GM12892 (cell line): ENCODE data around the gene KYAT1.
"Not testable (repeated sequence)": the region's sequence is repeated elsewhere in the genome, so short reads cannot be mapped to it uniquely, and the experiment has no call there.

Experiments
- DNase-seq: peaks from one replicate; pipeline ENCODE4 v3.0.0; 2011; ENCODE audit not compliant: insufficient read length
- FAIRE-seq: peaks from 2 replicates; lab custom pipeline; 2011; peaks lifted over from hg19 to GRCh38; lab: Jason Lieb, UNC
- POLR2A ChIP-seq: IDR thresholded peaks from 2 replicates; pipeline ENCODE4 v1.6.1; 2011; ENCODE audit warnings: low read depth, low read length, control low read depth
- POLR2AphosphoS5 ChIP-seq: IDR thresholded peaks from 2 replicates; pipeline ENCODE4 v1.6.1; 2011; ENCODE audit warnings: low read depth, low read length, control low read depth
- TAF1 ChIP-seq: IDR thresholded peaks from 2 replicates; pipeline ENCODE4 v1.6.1; 2011; ENCODE audit warnings: low read depth, mild to moderate bottlenecking, control low read depth, low read length, borderline replicate concordance

KYAT1 gene

GRCh38 chr9:128847803-128848202, 33.9 kb downstream of the KYAT1 start:
- FAIRE-seq: no peak
- no peak for TF ChIP-seq POLR2AphosphoS5
- TF ChIP-seq POLR2A: no peak
- no peak for DNase-seq

GRCh38 chr9:128846680-128847030, 35.1 kb downstream of the KYAT1 start:
- no peak for DNase-seq
- FAIRE-seq: no peak
- no peak for TF ChIP-seq POLR2AphosphoS5
- TF ChIP-seq POLR2A: no peak
- no peak for TF ChIP-seq TAF1

DNA sequence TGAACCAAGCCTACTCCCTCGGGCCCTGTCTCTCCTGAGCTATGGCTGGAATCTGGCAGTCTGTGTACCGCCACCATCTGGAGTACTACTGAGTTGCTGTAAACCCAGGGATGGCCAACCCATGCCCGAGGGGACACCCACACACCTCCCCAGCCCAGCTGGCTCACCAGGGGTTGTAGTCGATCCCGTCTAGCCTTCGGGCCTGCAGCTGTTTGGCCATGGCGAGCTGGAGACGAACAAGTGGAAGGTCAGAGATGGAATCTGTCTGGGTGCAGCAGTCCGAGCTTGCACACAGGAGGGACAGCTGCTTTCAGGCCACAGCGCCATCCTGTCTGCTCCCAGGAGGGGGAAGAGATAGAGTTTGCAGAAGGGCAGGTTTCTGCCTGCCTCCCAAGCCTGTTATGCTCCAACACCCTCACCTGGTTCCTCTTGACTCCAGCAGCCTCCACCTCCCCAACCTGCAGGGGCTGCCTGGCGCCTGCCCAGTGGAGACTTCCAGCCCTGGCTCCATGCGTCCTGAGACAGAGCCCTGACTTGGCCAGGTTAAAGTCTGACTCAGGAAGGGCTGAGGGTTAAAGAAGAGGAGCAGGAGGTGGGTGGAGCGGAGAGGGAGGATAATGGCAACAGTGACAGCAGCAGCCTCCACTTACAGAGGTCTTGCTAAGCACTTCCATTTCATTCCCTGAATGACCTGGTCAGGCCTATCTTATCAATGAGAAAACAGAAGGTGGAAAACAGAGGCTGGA, 36.4 kb downstream of the KYAT1 start:
- no peak for DNase-seq
- TF ChIP-seq TAF1 (no peak), POLR2AphosphoS5 (no peak), POLR2A (no peak)
- FAIRE-seq: no peak

DNA sequence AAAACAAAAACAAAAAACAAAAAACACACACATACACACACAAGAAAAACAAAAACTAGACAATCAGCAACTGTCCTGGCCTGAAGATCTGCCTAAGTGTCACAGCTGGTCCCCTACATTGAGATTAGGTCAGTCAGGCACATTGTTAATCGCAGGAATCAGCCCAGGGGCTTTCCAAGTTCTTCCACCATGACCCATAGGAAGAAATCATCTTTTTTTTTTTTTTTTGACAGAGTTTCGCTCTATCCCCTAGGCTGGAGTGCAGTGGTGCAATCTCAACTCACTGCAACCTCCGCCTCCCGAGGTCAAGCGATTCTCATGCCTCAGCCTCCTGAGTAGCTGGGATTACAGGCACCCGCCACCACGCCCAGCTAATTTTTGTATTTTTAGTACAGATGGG, 38.6 kb downstream of the KYAT1 start:
- FAIRE-seq, DNase-seq: not testable (repeated sequence)

DNA sequence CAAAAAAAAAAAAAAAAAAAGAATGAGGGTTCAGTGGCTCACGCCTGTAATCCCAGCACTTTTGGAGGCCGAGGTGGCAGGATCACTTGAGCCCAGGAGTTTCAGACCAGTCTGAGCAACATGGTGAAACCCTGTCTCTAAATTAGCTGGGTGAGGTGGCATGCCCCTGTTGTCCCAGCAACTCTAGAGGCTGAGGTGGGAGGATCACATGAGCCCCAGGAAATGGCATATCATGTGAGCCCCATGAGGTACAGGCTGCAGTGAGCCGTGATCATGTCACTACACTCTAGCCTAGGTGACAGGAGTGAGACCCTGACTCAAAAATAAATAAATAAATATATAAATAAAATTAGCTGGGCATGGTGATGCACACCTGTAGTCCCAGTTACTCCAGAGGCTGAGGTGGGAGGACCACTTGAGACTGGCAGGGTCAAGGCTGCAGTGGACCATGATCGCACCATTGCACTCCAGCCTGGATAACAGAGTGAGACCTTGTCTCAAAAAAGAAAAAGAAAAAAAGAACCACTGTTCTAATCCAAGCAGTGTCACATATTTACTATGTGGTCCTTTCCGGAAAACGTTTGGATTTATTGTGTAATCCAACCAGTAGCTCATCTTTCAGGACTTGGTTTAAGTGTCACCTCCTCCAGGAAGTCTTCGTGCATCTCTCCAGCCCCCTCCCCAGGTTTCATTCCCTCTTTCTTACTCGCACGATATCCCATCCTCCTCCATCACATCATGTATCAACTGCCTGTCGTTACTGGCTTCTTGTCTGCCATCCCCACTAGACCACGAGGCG, 39.9 kb downstream of the KYAT1 start:
- FAIRE-seq (no peak), DNase-seq (no peak)
- TF ChIP-seq TAF1: no peak
- no peak for TF ChIP-seq POLR2AphosphoS5
- TF ChIP-seq POLR2A: no peak

DNA sequence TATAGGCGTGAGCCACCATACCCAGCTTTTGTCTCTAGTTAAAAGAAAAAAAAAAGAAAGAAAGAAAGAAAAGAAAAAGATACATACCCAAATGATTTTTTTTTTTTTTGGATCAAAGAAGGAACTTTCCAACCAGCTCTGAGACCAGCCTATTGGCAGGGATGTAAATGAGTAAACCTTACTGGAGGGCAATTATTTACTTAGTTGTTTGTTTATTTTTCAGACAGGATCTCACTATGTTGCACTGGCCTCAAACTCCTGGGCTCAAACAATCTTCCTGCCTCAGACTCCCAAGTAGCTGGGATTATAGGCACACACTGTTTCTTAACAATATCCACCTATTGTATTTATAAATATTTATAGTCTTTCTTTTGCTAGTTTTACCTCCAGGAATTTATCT, 41.2 kb downstream of the KYAT1 start:
- no peak for FAIRE-seq
- TF ChIP-seq POLR2A (no peak), TAF1 (no peak), POLR2AphosphoS5 (no peak)
- DNase-seq: no peak

- DNase-seq: no peak
- TF ChIP-seq POLR2AphosphoS5 (no peak), TAF1 (no peak), POLR2A (no peak)
- FAIRE-seq: no peak
These were observed 43.4 kb downstream of the KYAT1 start for GRCh38 chr9:128838338-128838737.

DNA sequence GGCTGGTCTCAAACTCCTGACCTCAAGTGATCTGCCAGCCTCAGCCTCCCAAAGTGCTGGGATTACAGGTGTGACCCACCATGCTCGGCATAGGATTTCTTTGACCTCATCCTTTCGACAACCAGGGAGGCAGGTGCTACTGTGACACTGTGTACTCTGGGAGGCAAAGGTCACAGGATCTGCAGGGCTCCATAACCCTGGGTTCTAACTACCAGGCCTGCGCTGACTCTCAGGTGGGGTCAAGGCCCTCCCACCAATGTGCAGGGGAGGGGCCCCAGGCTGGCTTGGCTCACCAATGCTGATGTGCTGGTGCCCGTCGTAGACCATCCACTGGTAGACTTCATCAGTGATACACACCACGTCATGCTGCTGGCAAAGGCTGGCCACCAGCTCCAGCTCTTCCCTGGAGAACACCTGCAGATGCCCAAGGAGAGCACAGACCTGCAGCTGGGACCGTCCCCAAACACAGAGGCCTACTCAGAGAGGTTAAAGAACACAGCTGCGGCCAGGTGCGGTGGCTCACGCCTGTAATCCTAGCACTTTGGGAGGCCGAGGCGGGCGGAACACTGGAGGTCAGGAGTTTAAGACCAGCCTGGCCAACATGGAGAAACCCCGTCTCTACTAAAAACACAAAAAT, 45.1 kb downstream of the KYAT1 start:
- TF ChIP-seq POLR2AphosphoS5: no peak
- TF ChIP-seq TAF1: no peak
- TF ChIP-seq POLR2A: no peak
- FAIRE-seq (no peak), DNase-seq (no peak)

DNA sequence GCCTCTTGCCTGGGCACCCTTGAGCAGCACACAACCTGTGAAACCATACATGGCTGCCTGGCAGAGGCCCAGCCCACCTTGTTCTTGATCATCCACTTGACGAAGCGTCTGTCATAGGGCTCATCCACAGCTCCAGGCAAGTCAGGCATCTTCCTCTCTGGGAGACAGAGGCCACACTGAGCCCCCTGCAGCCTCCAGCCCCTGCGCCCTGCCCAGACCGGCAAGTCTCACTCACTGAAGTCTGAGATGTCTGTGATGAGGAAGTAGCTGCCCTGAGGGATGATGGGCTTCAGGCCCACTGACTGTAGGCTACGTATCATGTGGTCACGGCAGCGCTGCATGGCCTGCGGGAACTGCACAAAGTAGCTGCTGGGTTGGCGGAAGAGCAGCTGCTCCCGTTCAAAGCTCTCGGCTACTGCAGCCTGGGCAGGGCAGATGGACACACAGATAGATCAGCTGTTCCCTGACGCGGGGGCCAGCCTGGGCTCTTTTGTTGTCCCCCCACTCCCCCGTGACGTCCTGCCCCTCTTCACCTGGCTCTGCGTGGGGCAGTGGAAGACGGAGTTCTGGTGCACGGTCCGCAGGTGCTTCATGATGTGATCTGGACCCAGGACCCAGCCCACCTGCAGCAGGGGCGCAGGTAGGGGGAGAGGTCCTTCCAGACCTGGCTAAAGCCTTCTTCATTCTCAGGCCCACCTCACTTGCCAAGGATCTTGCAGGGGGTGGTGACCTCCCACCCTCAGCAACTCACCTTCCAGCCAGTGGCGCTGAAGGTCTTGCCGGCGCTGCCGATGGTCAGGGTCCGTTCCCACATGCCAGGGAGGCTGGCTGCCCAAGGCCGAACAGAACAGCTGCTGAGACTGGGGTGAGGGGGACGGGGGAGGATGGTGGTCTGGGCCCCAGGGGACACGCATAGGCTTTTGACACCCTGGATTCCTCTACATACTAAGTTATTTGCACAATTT, 46.2 kb downstream of the KYAT1 start:
- no peak for DNase-seq

GRCh38 chr9:128833696-128834095, 48.1 kb downstream of the KYAT1 start:
- TF ChIP-seq POLR2A (no peak), POLR2AphosphoS5 (no peak), TAF1 (no peak)
- FAIRE-seq (no peak), DNase-seq (no peak)

More for the DNA sequence above, 46.2 kb downstream of the KYAT1 start:
- TF ChIP-seq TAF1: no peak
- TF ChIP-seq POLR2AphosphoS5: no peak
- TF ChIP-seq POLR2A: no peak
- no peak for FAIRE-seq
